H7 (cell line): ENCODE results near the gene IL17B. TPM values are rescaled to one million over a fixed set of nuclear protein-coding genes. Genes with fewer than 3 reads are reported as not detected.

Experiments used
- DNase-seq: peaks from one replicate; pipeline ENCODE4 v3.0.0; 2012
- H3K27me3 ChIP-seq: 2 replicates; pipeline ENCODE4 v1.6.0; 2011; ENCODE audit warnings: mild to moderate bottlenecking, low read length; ENCODE audit not compliant: control insufficient read depth, insufficient read depth
- H3K36me3 ChIP-seq: replicated peaks from 2 replicates; pipeline ENCODE4 v1.5.1; 2011; ENCODE audit warnings: low read length; ENCODE audit not compliant: control insufficient read depth, insufficient read depth
- H3K4me3 ChIP-seq: 2 replicates; pipeline ENCODE4 v1.5.1; 2011; ENCODE audit warnings: low read depth, mild to moderate bottlenecking, control low read depth, low read length, moderate library complexity; ENCODE audit not compliant: insufficient read depth
- total RNA-seq: library from RNA; depleted of rRNA; stranded (reverse); fragments of >200 nt; shearing (Covaris generic); gene quantifications from 2 replicates; pipeline ENCODE4 v1.2.3, GENCODE V29; 2014

IL17B gene
- total RNA-seq, 1 experiment from 2014 or later, result not detected

DNA sequence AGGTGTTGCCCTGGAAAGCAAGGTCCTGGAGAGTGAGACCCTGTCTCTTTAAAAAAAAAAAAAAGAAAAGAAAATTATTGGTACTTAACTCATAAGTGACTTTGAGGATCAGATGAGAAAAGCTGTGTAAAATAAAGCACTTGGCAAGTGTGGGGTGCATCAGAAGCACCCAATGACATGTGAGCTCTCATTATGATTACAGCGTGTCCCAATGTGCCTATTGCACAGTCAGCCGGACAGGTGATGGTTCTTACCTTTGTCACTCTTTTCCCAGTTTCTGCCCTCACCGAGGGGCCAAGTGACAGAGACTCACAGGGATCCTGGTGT, 40.4 kb upstream of the IL17B start:
- no peak for DNase-seq
- Histone ChIP-seq H3K36me3 (no peaks in the 10 kb centered on the region), H3K4me3 (no peak overlapping the region), H3K27me3 (no peaks in the 10 kb centered on the region)

DNA sequence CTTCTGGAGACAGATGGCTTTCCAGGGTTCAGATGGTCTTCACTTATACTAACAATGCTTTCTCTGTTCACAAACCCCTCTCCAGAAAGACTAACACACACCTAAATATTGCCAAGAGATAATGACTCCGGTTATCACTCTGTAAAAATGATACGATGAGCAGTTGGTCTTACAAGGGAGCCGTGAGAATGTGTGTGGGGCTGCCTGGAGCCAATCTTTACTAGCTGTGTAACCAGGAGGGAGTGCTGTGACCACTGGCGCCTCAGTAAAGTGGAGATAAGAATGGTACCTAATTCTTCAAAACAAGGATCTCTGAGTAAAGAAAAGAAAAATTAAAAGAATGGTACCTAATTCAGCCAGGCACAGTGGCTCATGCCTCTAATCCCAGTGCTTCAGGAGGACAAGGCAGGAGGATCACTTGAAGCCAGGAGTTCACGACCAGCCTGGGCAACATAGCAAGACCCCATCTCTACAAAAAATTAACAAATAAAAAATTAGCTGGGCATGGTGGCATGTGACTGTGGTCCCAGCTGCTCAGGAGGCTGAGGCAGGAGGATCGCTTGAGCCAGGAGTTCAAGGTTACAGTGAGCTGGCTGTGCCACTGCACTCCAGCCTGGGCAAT, 39.9 kb upstream of the IL17B start:
- no peak for DNase-seq
- H3K27me3 ChIP-seq, result no peaks in the 10 kb centered on the region
- H3K4me3 ChIP-seq, result no peak overlapping the region
- H3K36me3 ChIP-seq, result no peaks in the 10 kb centered on the region

DNA sequence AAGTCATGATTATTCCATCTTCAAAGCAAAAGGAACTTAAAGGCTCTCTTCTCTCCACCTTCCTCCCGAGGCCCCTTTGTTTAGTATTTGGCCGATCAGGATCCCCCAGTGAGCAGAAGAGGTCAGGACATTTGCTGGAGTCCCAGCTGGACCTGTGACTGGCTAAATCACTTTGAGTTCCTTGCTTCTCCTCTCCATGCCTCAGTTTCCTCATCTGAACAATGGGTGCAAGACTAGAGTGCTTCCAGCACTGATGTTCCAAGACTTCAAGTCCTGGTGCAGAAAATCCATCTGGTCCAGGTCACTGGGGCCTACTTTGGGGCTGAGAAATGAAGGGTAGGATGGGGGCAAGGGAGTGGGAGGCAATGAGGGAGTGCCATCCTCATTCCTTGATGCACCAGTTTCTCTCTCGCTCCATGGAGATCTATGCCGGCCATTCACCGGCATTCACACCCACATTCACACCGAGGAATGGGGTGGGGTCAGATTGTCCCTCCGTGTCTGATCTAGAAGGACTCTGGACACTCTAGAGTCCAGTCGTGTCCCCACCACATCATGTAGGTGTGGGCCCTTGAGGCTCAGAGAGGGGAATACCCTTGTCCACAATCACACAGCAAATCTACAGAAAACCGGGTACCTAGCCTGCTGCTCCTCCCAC, 38.7 kb upstream of the IL17B start:
- Histone ChIP-seq H3K4me3 (no peak overlapping the region), H3K27me3 (no peaks in the 10 kb centered on the region), H3K36me3 (no peaks in the 10 kb centered on the region)
- DNase-seq, result no peak

DNA sequence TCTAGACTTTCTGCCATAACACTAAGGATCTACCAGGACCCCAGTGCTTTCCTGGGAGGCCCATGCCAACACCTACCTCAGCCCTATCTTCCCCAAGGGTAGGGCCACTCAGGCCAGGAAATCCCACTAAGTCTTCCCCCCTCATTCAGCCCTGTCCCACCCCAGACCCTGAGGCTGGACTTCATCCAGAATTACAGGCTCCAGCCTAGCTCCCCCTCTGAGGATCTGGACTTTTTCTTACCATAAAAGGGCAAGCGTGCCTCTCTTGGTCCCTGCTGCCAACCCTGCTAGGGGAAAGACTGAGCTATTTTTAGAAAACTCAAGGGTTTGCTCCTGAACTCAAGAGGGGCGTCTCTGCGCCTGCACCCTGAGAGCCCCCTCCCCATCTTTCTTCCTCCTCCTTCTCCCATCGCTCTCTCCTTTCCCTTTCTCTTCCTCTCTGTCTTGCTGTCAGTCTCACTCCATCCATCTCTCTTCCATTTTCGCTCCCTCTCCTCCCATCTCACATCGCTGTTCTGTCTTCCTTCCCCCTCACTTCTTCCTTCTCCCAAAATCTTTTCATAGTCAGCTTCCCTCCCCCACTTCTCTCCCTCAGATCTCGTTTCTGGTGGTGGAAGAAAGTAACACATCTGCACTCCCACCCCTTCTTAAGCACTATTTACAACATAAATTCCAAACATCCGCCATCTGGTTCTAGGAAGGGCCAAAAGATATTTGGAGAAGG, 38.1 kb upstream of the IL17B start:
- Histone ChIP-seq H3K27me3 (no peaks in the 10 kb centered on the region), H3K4me3 (no peak overlapping the region), H3K36me3 (no peaks in the 10 kb centered on the region)
- no peak for DNase-seq

DNA sequence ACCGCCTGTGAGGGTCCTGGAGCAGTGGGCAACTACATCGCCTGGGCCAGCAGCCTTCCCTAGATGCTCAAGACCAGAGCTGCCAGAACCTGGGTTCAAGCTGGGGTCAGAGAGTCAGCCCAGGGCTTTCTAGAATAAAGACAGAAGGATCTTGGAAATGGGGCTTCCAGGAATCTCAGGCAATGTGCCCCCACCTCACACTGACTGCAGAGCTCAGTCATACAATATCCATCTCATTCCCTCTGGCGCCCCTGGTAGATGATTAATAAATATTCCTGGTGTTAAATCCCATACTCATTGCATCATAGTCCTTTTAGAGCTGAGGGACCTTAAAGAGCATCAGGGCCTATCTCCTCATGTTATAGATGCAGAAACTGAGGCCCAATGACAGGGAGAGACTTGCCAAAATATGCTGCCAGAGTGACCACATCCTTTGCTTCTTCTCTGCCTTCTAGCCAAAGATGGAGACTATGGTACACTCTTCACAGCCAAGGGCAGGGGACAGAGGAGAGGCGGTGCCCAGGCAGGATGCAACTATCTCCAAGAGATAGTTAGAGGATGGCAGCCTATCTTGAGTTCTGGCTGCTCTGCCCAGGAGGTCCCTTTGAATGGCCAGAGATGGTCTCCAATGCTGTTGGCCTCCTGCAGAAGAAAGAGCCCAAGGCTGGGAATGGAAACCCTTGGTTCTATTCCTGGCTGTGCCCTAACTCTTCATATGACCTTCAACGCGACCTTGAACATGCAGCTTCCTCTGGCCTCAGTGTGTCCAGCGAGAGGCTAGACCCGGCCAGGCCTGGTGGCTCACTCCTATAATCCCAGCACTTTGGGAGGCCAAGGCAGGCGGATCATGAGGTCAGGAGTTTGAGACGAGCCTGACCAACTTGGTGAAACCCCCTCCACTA, 36.2 kb upstream of the IL17B start:
- Histone ChIP-seq H3K4me3 (no peak overlapping the region), H3K27me3 (no peaks in the 10 kb centered on the region), H3K36me3 (no peaks in the 10 kb centered on the region)
- DNase-seq, result no peak

DNA sequence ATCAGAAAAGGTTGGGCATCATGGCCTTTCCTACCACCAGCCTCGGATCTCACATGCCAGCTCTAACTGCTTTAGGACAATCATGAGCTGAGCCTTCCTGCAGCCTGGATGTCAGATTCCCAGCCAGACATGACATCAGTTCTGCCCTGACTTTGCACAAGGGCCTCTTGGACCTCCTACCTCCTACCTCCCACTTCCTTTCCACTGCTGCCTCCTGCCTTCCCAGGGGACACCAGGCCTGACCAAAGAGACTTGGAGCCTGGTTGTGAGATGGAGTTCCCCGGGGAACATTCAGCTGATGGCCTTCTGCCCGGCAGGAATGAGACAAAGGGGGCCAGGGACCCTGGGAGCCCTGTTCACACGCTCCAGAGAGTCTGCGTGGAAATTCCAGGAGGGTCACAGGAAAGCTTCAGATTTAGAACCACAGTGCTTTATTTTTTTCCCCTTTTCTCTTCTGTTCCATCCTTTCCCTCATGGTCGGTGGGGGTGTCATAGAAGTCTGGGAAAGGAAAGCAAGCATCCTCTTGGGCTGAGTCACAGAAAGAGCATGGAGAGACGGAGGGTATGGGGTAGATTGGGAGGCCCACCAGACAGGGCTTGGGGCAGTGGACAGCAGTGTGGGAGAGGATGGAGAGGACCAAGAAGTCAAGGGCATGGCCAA, 35.4 kb upstream of the IL17B start:
- Histone ChIP-seq H3K36me3 (no peaks in the 10 kb centered on the region), H3K27me3 (no peaks in the 10 kb centered on the region), H3K4me3 (no peak overlapping the region)
- no peak for DNase-seq

DNA sequence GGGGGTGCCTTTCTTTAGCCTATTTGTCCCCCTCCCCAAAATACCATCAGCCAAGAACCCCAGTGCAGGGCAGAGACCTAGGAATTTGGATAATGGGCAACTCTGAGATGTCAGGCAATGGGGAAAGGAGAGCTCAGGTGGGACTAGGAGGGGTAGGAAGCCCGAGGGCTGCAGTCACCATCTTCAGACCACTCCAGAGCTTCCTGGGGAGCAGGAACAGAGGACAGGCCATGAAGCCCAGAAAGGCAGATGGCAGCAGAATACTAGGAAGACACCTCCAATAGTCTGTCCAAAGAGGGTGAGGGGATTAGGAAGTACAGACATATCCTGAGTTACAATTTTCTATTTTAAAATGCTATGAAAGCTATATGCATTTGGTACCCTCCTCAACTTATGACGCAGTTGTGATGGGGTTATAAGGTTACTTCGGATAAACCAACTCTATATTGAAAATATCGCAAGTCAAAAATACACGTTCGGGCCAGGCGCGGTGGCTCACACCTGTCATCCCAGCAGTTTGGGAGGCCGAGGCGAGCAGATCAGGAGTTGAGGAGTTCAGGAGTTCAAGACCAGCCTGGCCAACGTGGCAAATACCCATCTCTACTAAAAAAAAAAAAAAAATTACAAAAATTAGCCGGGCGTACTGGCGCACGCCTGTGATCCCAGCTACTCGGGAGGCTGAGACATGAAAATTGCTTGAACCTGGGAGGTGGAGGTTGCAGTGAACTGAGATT, 34.6 kb upstream of the IL17B start:
- Histone ChIP-seq H3K36me3 (no peaks in the 10 kb centered on the region), H3K27me3 (no peaks in the 10 kb centered on the region), H3K4me3 (no peak overlapping the region)
- DNase-seq, result no peak

DNA sequence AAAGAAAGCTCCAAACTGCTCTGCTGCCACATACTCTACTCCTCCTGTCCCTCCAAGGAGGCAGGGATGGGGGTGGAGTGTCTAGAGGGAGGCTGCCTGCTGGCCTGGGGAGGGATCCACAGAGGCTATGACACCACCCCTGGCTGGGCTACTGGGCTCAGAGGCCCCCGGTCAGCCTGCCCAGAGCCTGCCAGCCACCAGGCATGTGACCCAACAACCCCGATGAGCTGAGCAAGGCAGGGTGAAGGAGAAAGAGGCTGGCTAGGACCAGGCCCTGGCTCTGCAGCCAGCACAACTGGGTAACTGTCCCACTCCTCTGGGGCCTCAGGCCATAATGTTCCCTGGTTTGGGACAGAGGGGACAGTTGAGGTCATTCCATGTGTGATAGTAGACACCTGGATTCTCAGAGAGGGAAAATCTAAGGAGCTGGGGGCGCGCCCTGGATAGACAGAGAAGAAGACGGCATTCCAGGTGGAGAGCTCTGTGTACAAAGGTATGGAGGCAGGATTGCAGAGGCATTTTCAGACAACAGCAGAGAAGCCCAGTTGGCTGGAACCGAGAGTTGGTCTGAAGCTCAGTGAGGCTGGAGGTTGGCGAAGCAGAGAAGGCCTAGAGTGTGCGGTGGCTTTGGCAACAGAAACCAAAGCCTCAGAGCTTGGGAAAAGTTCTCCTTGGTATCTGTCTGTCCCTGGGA, 33.8 kb upstream of the IL17B start:
- DNase-seq, result no peak
- no peak overlapping the region for H3K4me3 ChIP-seq

DNA sequence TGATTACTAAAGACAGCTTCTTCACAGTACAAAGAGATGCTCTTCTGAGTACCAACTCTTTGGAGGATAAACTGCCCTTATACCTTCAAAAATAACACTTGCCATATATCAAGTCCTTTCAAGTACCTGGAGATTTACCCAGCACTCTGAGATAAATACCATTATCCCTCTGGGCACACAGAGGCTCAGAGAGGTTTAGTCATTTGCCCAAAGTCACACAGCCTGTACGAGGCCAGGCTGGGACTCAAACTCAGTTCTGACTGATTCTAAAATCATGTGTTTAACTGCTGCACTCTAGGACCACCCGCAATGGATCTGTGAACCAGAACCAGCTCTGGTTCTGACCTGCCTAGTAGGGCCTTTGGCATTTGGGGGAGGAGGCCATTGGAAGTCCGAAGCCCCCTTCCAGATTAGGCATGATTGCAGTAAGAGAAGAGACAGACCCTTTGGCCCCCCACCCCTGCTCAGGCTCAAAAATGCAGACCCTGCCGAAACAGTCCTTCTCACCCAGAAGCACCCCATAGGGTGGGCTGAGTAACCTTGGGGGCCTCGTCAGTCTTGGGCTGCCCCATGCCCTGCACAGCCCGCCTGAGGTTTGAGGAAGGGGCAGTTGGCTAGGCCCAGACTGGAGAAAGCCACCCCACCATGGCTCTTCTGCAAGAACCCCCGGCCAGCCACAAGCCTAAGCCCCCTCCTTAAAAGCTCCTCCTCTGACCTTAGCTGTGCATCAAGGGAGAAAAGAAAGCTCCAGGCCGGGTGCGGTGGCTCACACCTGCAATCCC, 32.8 kb upstream of the IL17B start:
- no peaks in the 10 kb centered on the region for H3K36me3 ChIP-seq
- H3K27me3 ChIP-seq, result no peaks in the 10 kb centered on the region
- H3K4me3 ChIP-seq, result no peak overlapping the region
- DNase-seq, result no peak

More for the DNA sequence above, 33.8 kb upstream of the IL17B start:
- Histone ChIP-seq H3K36me3 (no peaks in the 10 kb centered on the region), H3K27me3 (no peaks in the 10 kb centered on the region)

DNA sequence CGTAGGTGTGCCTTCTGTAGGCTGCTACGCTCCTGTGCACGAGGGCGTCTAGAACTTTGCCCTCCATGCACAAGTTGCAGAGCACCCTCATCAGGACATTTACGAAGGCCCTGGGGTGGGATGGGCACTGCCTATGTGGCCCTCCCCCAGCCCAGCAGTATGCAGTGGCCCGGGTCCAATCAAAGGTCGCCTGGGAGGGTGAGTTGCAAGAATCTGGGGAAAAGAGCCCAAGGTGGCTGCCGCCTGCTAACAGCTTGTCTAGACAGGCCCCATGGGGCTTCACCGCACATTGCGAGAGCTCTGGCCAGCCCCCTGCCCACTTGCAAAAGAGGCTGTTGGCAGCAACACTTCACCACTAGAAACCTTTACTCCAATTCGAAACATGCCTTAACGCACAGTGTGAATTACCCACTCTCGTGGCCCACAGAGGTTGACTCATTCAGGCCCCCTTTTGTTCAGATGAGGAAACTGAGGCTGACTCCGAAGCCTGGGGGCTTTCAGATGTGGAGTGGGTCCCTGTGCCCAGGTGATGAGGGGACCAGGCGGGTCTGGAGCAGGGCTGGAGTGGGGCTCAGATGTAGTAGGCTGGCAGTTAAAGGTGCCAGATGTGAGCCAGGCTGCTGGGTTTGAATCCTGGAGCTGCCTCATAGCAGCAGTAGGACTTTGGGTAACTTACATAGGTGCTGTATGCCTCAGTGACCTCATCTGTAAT, 31.8 kb upstream of the IL17B start:
- Histone ChIP-seq H3K27me3 (no peaks in the 10 kb centered on the region), H3K36me3 (no peaks in the 10 kb centered on the region), H3K4me3 (no peak overlapping the region)
- DNase-seq, result no peak

DNA sequence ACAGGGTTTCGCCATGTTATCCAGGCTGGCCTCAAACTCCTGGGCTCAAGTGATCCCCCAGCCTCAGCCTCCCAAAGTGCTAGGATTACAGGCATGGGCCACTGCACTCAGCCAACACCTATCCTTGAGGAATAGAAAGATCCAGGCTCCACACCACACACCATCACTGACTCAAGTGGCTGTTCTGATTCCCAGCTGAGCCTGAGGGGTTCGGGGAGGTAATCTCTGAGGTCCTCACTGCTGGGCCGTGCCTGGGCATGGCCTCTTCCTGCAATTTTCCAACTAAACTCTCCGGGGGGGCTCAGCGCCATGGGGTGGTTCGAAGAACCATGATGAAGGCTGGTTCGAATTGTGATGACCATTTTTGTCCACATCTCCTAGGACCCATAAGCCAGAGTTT, 31.0 kb upstream of the IL17B start:
- Histone ChIP-seq H3K27me3 (no peaks in the 10 kb centered on the region), H3K4me3 (no peak overlapping the region), H3K36me3 (no peaks in the 10 kb centered on the region)
- no peak for DNase-seq

DNA sequence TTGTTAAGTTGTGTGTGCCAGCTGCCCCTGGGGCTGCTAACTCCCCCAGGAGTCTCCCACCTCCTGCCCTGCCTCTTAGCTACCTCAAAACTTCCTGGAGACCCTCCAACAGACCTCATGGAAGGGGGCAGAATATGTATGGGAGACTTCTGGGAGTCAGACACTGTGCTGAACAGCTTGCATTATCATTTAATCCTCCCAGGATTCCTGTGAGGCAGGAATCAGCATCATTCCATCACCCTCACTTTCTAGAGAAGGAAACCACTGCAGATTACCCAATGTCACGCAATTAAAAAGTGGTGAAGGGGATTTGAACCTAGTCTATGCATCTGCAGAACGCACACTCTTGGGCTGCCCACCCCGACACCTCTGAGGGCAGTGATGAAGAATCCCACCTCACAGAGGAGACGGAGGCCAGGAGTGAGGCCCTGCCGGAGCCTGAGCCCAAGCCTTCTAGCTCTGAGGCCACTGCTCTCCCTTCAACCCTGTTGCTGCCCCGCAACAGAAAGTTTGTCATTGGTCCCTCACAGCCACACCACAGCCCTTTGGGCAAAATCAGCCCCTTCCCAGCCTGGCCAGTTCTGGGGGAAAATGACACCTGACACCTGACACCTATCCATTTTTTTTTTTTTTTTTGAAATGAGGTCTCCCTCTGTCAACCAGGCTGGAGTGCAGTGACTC, 30.3 kb upstream of the IL17B start:
- H3K4me3 ChIP-seq, result no peak overlapping the region
- no peaks in the 10 kb centered on the region for H3K27me3 ChIP-seq
- no peaks in the 10 kb centered on the region for H3K36me3 ChIP-seq
- DNase-seq, result peak; percentile 65
